GM21528 (cell line): ENCODE measurements around the gene LIMS4.
"Not testable (repeated sequence)": the region's sequence is repeated elsewhere in the genome, so short reads cannot be mapped to it uniquely, and the experiment has no call there.

Source experiments
- ATAC-seq: cut with Tn5 transposase; IDR thresholded peaks from one replicate; pipeline ENCODE4 v1.9.1; 2021; ENCODE audit warnings: mild to moderate bottlenecking, moderate library complexity; ENCODE audit not compliant: unreplicated experiment, low FRiP score

The LIMS4 gene

GRCh38 chr2:110472171-110473058 lies at the start of gene LIMS4:
Gene LIMS4, minus strand, starts transcription at chr2:110472816. Its CDS starts 38 bp downstream, at chr2:110472778.
- not testable (repeated sequence) for ATAC-seq

- peak; percentile 54 for ATAC-seq
These were observed 27.2 kb upstream of the LIMS4 start for GRCh38 chr2:110499755-110500377.

- not testable (repeated sequence) for ATAC-seq
These were observed 23.4 kb upstream of the LIMS4 start for GRCh38 chr2:110496027-110496426.

- not testable (repeated sequence) for ATAC-seq
These were observed 21.9 kb upstream of the LIMS4 start for GRCh38 chr2:110494488-110494887.

- ATAC-seq = not testable (repeated sequence)
These were observed 16.4 kb upstream of the LIMS4 start for GRCh38 chr2:110488991-110489390.

- not testable (repeated sequence) for ATAC-seq
These were observed 10.1 kb upstream of the LIMS4 start for GRCh38 chr2:110482697-110483096.

GRCh38 chr2:110481200-110481599 lies 8.6 kb upstream of the LIMS4 start:
- not testable (repeated sequence) for ATAC-seq

GRCh38 chr2:110480084-110480483 lies 7.5 kb upstream of the LIMS4 start:
- ATAC-seq = not testable (repeated sequence)

- ATAC-seq = not testable (repeated sequence)
These were observed 4.8 kb upstream of the LIMS4 start for GRCh38 chr2:110477370-110477769.

- ATAC-seq = not testable (repeated sequence)
These were observed 4.3 kb upstream of the LIMS4 start for GRCh38 chr2:110476952-110477351.

GRCh38 chr2:110475627-110476359 lies 3.2 kb upstream of the LIMS4 start:
- ATAC-seq = not testable (repeated sequence)

- peak; percentile 98 for ATAC-seq
These were observed 2.3 kb upstream of the LIMS4 start for GRCh38 chr2:110474898-110475297.

- ATAC-seq = not testable (repeated sequence)
These were observed 393 bp upstream of the LIMS4 start for GRCh38 chr2:110473059-110473358.

- ATAC-seq = not testable (repeated sequence)
These were observed 3.7 kb downstream of the LIMS4 start for GRCh38 chr2:110468921-110469320.

- ATAC-seq = not testable (repeated sequence)
These were observed 7.3 kb downstream of the LIMS4 start for GRCh38 chr2:110465312-110465711.

GRCh38 chr2:110462458-110462857 lies 10.2 kb downstream of the LIMS4 start:
- not testable (repeated sequence) for ATAC-seq

- not testable (repeated sequence) for ATAC-seq
These were observed 12.3 kb downstream of the LIMS4 start for GRCh38 chr2:110460318-110460717.

GRCh38 chr2:110457214-110457590 lies 15.4 kb downstream of the LIMS4 start:
- ATAC-seq = not testable (repeated sequence)

- not testable (repeated sequence) for ATAC-seq
These were observed 16.1 kb downstream of the LIMS4 start for GRCh38 chr2:110456291-110457213.
